HCT116 (cell line): Measurements from ENCODE around the gene AGAP1. TPM values are rescaled to one million over a fixed set of nuclear protein-coding genes. Genes with fewer than 3 reads are reported as not detected.

Experiments
- ATAC-seq: fragments of 200-7000 bp; cut with Tn5 transposase; 2 replicates; pipeline ENCODE4 v1.9.1; 2020; ENCODE audit warnings: mild to moderate bottlenecking, moderate library complexity
- BruUV-seq: library from RNA; stranded (reverse); fragments of 400-500 nt; replicated peaks from 2 replicates; lab custom pipeline; 2021; lab: Mats Ljungman, UMichigan
- CTCF ChIA-PET: fragments of 300-600 bp; sonication (Branson Sonifier 250); formaldehyde crosslinking; loops from one replicate; lab custom pipeline; 2021; ENCODE audit warnings: antibody characterized with exemption; lab: Charles Lee
- POLR2A ChIA-PET: fragments of 300-600, 350-600 bp; sonication (Branson Sonifier 250); formaldehyde crosslinking; loops from one replicate; lab custom pipeline; 2021; ENCODE audit warnings: antibody characterized with exemption; lab: Charles Lee
- RAD21 ChIA-PET, 2 experiments: fragments of 300-600 bp; sonication (Branson Sonifier 250); formaldehyde crosslinking; loops; one replicate each; lab custom pipeline; 2023; ENCODE audit warnings: low total read pairs in 2 of 2; ENCODE audit not compliant: uncharacterized antibody in 2 of 2, unreplicated experiment in 2 of 2, low non-redundant PET in 1 of 2; lab: Charles Lee
- DNase-seq: peaks from one replicate; pipeline ENCODE4 v3.0.0-alpha.2; 2010; ENCODE audit warnings: low read depth, low spot score
- H2AFZ ChIP-seq: fragments of 200-600 bp; shearing (Covaris generic), sonication (generic); 2 replicates; pipeline ENCODE4 v1.6.1; 2017; ENCODE audit warnings: low read depth, mixed run types, mixed read lengths, antibody characterized with exemption, low read length; ENCODE audit not compliant: poor library complexity, severe bottlenecking
- H3K27ac ChIP-seq: 2 replicates; pipeline ENCODE4 v1.5.1; 2012; ENCODE audit warnings: low read depth, low read length
- H3K27me3 ChIP-seq: fragments of 200-600 bp; sonication (generic); 2 replicates; pipeline ENCODE4 v1.6.1; 2016; ENCODE audit warnings: mixed run types, low read length, mixed read lengths; ENCODE audit not compliant: insufficient read depth
- H3K36me3 ChIP-seq, 2 experiments: fragments of 200-500 bp in 1 of 2; fragments of 200-600 bp in 1 of 2; sonication (Bioruptor generic) in 1 of 2; sonication (generic) in 1 of 2; 2 replicates each; pipeline versions ENCODE4 v1.5.1 to v1.6.1; 2014 to 2016; ENCODE audit warnings: low read length in 2 of 2, inconsistent platforms in 1 of 2, mixed read lengths in 1 of 2, mixed run types in 1 of 2; ENCODE audit not compliant: insufficient read depth in 2 of 2, control insufficient read depth in 1 of 2
- H3K4me1 ChIP-seq, 2 experiments: fragments of 200-600 bp in 1 of 2; sonication (generic) in 1 of 2; 2 replicates each; pipeline versions ENCODE4 v1.5.1 to v1.6.1; 2012 to 2017; ENCODE audit warnings: low read length in 2 of 2, inconsistent platforms in 1 of 2, mild to moderate bottlenecking in 1 of 2, mixed read lengths in 1 of 2, mixed run types in 1 of 2, moderate library complexity in 1 of 2; ENCODE audit not compliant: insufficient read depth in 2 of 2, control insufficient read depth in 1 of 2
- H3K4me2 ChIP-seq: fragments of 200-600 bp; sonication (generic); 2 replicates; pipeline ENCODE4 v1.6.1; 2017; ENCODE audit warnings: mixed run types, low read length, mixed read lengths
- H3K4me3 ChIP-seq, 2 experiments: fragments of 200-600 bp in 1 of 2; sonication (generic) in 1 of 2; replicated peaks in 1 of 2; 2 replicates each; pipeline ENCODE4 v1.5.1; 2011 to 2016; ENCODE audit warnings: low read length in 2 of 2, control low read depth in 1 of 2, low read depth in 1 of 2, mild to moderate bottlenecking in 1 of 2, mixed read lengths in 1 of 2, mixed run types in 1 of 2
- H3K79me2 ChIP-seq: fragments of 200-600 bp; sonication (generic); 2 replicates; pipeline ENCODE4 v1.6.1; 2017; ENCODE audit warnings: mild to moderate bottlenecking, mixed run types, low read length, moderate library complexity, mixed read lengths; ENCODE audit not compliant: insufficient read depth
- H3K9ac ChIP-seq: fragments of 200-600 bp; sonication (generic); 2 replicates; pipeline ENCODE4 v1.6.1; 2016; ENCODE audit warnings: low read length, mixed read lengths
- H3K9me2 ChIP-seq: fragments of 200-600 bp; sonication (generic), shearing (Covaris generic); 2 replicates; pipeline ENCODE4 v1.6.1; 2017; ENCODE audit warnings: mixed run types, mild to moderate bottlenecking, moderate library complexity; ENCODE audit not compliant: insufficient read depth
- H3K9me3 ChIP-seq, 2 experiments: fragments of 200-500 bp in 1 of 2; fragments of 200-600 bp in 1 of 2; sonication (Bioruptor generic) in 1 of 2; sonication (generic) in 1 of 2; 2 replicates each; pipeline ENCODE4 v1.6.1; 2014 to 2017; ENCODE audit warnings: low read length in 2 of 2, mixed read lengths in 2 of 2, inconsistent platforms in 1 of 2, low read depth in 1 of 2, mild to moderate bottlenecking in 1 of 2, mixed run types in 1 of 2, moderate library complexity in 1 of 2; ENCODE audit not compliant: control insufficient read depth in 1 of 2, insufficient read depth in 1 of 2
- H4K20me1 ChIP-seq: fragments of 200-600 bp; sonication (generic), shearing (Covaris generic); 2 replicates; pipeline ENCODE4 v1.6.1; 2017; ENCODE audit warnings: mixed run types, mild to moderate bottlenecking, moderate library complexity; ENCODE audit not compliant: insufficient read depth
- CBX3 ChIP-seq: IDR thresholded peaks from 2 replicates; pipeline ENCODE4 v1.6.1; 2012; ENCODE audit warnings: low read depth
- CEBPB ChIP-seq: IDR thresholded peaks from 2 replicates; pipeline ENCODE4 v1.6.1; 2012; ENCODE audit warnings: low read depth
- CTCF ChIP-seq, 3 experiments: fragments of 200-600 bp in 1 of 3; sonication (generic) in 1 of 3; IDR thresholded peaks in 2 of 3; conservative IDR thresholded peaks in 1 of 3; 2 replicates each; pipeline ENCODE4 v1.5.1; 2012 to 2017; ENCODE audit warnings: low read depth in 2 of 3, low read length in 2 of 3, antibody characterized with exemption in 1 of 3, borderline replicate concordance in 1 of 3, control low read depth in 1 of 3, mild to moderate bottlenecking in 1 of 3, mixed read lengths in 1 of 3, mixed run types in 1 of 3, moderate library complexity in 1 of 3; ENCODE audit not compliant: insufficient read depth in 1 of 3
- EGR1 ChIP-seq: IDR thresholded peaks from 2 replicates; pipeline ENCODE4 v1.6.1; 2012; ENCODE audit warnings: low read depth
- ELF1 ChIP-seq: IDR thresholded peaks from 2 replicates; pipeline ENCODE4 v1.6.1; 2012; ENCODE audit warnings: low read depth, borderline replicate concordance
- EZH2 ChIP-seq: fragments of 200-600 bp; sonication (generic); IDR thresholded peaks from 2 replicates; pipeline ENCODE4 v1.6.1; 2017; ENCODE audit warnings: antibody characterized with exemption, mixed run types
- JUND ChIP-seq: IDR thresholded peaks from 2 replicates; pipeline ENCODE4 v1.6.1; 2012
- RAD21 ChIP-seq: IDR thresholded peaks from 2 replicates; pipeline ENCODE4 v1.6.1; 2012; ENCODE audit warnings: low read depth, mild to moderate bottlenecking
- SRF ChIP-seq: IDR thresholded peaks from 2 replicates; pipeline ENCODE4 v1.6.1; 2012; ENCODE audit warnings: low read depth
- TCF7L2 ChIP-seq: IDR thresholded peaks from 2 replicates; pipeline ENCODE4 v1.7.0; 2011; ENCODE audit warnings: borderline replicate concordance, inconsistent platforms; ENCODE audit not compliant: insufficient read depth, insufficient read length; ENCODE audit errors: extremely low read depth
- ZFX ChIP-seq: fragments of 450-650 bp; IDR thresholded peaks from 2 replicates; pipeline ENCODE4 v1.6.1; 2017
- ZNF274 ChIP-seq: fragments of 200-500 bp; sonication (Bioruptor generic); IDR thresholded peaks from 2 replicates; pipeline ENCODE4 v1.6.1; 2014; ENCODE audit warnings: mild to moderate bottlenecking, low read depth, low read length, inconsistent platforms
- intact Hi-C: fragments of 100-400 bp; cut with micrococcal nuclease; formaldehyde crosslinking; loops from 2 replicates; pipeline ENCODE4 v1.10.0; 2022
- total RNA-seq: library from RNA; stranded (reverse); gene quantifications from one replicate; pipeline ENCODE4 v1.2.1, GENCODE V29; 2021; ENCODE audit not compliant: unreplicated experiment
- TF ChIP-seq, protein P1 (sequence below): IDR thresholded peaks from 2 replicates; pipeline ENCODE4 v1.6.1; 2012
- TF ChIP-seq, protein P2 (sequence below): IDR thresholded peaks from 2 replicates; pipeline ENCODE4 v1.6.1; 2011; ENCODE audit warnings: mild to moderate bottlenecking, low read length, moderate library complexity; ENCODE audit not compliant: insufficient replicate concordance; ENCODE audit errors: extremely low read depth

Gene AGAP1
- total RNA-seq, 1 experiment from 2014 or later, result 43.8 TPM

DNA sequence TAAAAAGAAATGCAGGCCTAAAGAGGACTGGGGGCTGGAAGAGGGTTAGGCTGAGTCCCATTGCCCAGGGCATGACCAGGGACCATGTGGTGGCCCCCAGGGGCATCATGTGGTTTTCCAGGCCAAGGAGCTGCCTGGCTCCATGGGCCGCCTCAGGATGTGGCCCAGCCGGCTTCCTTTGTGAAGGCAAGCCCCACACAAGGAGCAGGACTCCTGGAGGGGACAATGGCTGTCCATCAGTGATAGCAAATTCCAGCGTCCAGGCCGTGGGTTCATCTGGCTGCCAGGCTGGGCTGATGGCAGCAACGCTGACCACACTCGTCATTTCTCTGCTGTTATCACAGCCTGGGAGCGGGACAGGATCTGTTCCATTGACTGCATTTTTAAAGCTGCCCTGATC is 591.8 kb downstream of the AGAP1 start:
- TF ChIP-seq SRF (no peak), CBX3 (no peak), ELF1 (no peak), ZFX (no peak), CEBPB (no peak), EGR1 (no peak), TCF7L2 (no peak), ZNF274 (no peak), CTCF (IDR thresholded peaks at IDR 0.05 in 2 of 3, conservative IDR thresholded peaks at IDR 0.05 in 1 of 3; ENCODE audit: borderline replicate concordance in 1 of 3, insufficient read depth in 1 of 3, low read depth in 2 of 3, low read length in 2 of 3) (no peak), JUND (no peak), RAD21 (no peak), EZH2 (no peak)
- TF ChIP-seq, protein P1, sequence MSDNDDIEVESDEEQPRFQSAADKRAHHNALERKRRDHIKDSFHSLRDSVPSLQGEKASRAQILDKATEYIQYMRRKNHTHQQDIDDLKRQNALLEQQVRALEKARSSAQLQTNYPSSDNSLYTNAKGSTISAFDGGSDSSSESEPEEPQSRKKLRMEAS, result no peak
- TF ChIP-seq, protein P2, sequence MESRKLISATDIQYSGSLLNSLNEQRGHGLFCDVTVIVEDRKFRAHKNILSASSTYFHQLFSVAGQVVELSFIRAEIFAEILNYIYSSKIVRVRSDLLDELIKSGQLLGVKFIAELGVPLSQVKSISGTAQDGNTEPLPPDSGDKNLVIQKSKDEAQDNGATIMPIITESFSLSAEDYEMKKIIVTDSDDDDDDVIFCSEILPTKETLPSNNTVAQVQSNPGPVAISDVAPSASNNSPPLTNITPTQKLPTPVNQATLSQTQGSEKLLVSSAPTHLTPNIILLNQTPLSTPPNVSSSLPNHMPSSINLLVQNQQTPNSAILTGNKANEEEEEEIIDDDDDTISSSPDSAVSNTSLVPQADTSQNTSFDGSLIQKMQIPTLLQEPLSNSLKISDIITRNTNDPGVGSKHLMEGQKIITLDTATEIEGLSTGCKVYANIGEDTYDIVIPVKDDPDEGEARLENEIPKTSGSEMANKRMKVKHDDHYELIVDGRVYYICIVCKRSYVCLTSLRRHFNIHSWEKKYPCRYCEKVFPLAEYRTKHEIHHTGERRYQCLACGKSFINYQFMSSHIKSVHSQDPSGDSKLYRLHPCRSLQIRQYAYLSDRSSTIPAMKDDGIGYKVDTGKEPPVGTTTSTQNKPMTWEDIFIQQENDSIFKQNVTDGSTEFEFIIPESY, result no peak
- intact Hi-C loops, result no loop called here
- Histone ChIP-seq H3K4me3 (no peak overlapping the region), H3K4me1 (no peaks in the 10 kb centered on the region), H3K36me3 (no peaks in the 10 kb centered on the region), H4K20me1 (no peaks in the 10 kb centered on the region), H3K79me2 (no peaks in the 10 kb centered on the region), H3K9me2 (no peaks in the 10 kb centered on the region), H3K9ac (no peak overlapping the region), H3K27me3 (no peaks in the 10 kb centered on the region), H3K27ac (no peak overlapping the region), H3K9me3 (no peaks in the 10 kb centered on the region), H2AFZ (no peak overlapping the region), H3K4me2 (no peak overlapping the region)
- CTCF ChIA-PET, result interaction anchor here (1.5 kb wide), 1 partner anchor 58 kb away, joined by 3 read pairs; no protein-coding TSS in a partner anchor
- POLR2A ChIA-PET, result no interaction called here
- BruUV-seq, result no TSS peak
- DNase-seq (no peak), ATAC-seq (no peak)
- RAD21 ChIA-PET, result no interaction called here
